Measurements from ENCODE around the gene ATOX1.
"Not testable (repeated sequence)": the region's sequence is repeated elsewhere in the genome, so short reads cannot be mapped to it uniquely, and the experiment has no call there.

The ATOX1 gene

GRCh38 chr5:151708126-151708525 lies 50.3 kb downstream of the ATOX1 start:
- no peak for DNase-seq (ENCODE audit: insufficient read length, low spot score)
- TF ChIP-seq TAF1 (IDR thresholded peaks at IDR 0.05; ENCODE audit: low read depth, low read length) (no peak), POLR2AphosphoS5 (IDR thresholded peaks at IDR 0.05; ENCODE audit: low read depth, low read length) (no peak), SPI1 (IDR thresholded peaks at IDR 0.05; ENCODE audit: low read depth, low read length) (no peak), POU2F2 (IDR thresholded peaks at IDR 0.05; ENCODE audit: low read depth, low read length) (no peak), PAX5 (IDR thresholded peaks at IDR 0.05; ENCODE audit: insufficient read depth, low read length, severe bottlenecking) (no peak), POLR2A (IDR thresholded peaks at IDR 0.05; ENCODE audit: low read depth, low read length) (no peak)
- FAIRE-seq, result no peak

- FAIRE-seq, result no peak
- DNase-seq (ENCODE audit: insufficient read length, low spot score), result no peak
- TF ChIP-seq PAX5 (IDR thresholded peaks at IDR 0.05; ENCODE audit: insufficient read depth, low read length, severe bottlenecking) (no peak), POU2F2 (IDR thresholded peaks at IDR 0.05; ENCODE audit: low read depth, low read length) (no peak), POLR2A (IDR thresholded peaks at IDR 0.05; ENCODE audit: low read depth, low read length) (no peak), TAF1 (IDR thresholded peaks at IDR 0.05; ENCODE audit: low read depth, low read length) (no peak), POLR2AphosphoS5 (IDR thresholded peaks at IDR 0.05; ENCODE audit: low read depth, low read length) (no peak), SPI1 (IDR thresholded peaks at IDR 0.05; ENCODE audit: low read depth, low read length) (no peak)
Observed at GRCh38 chr5:151707567-151707966, 50.9 kb downstream of the ATOX1 start.

- FAIRE-seq, result no peak
- TF ChIP-seq TAF1 (IDR thresholded peaks at IDR 0.05; ENCODE audit: low read depth, low read length) (no peak), SPI1 (IDR thresholded peaks at IDR 0.05; ENCODE audit: low read depth, low read length) (no peak), POLR2A (IDR thresholded peaks at IDR 0.05; ENCODE audit: low read depth, low read length) (no peak), PAX5 (IDR thresholded peaks at IDR 0.05; ENCODE audit: insufficient read depth, low read length, severe bottlenecking) (no peak), POU2F2 (IDR thresholded peaks at IDR 0.05; ENCODE audit: low read depth, low read length) (no peak), POLR2AphosphoS5 (IDR thresholded peaks at IDR 0.05; ENCODE audit: low read depth, low read length) (no peak)
- DNase-seq (ENCODE audit: insufficient read length, low spot score), result no peak
Observed at GRCh38 chr5:151706906-151707305, 51.5 kb downstream of the ATOX1 start.

- FAIRE-seq (no peak), DNase-seq (ENCODE audit: insufficient read length, low spot score) (no peak)
- TF ChIP-seq POLR2AphosphoS5 (IDR thresholded peaks at IDR 0.05; ENCODE audit: low read depth, low read length), result no peak
- no peak for TF ChIP-seq SPI1 (IDR thresholded peaks at IDR 0.05; ENCODE audit: low read depth, low read length)
- no peak for TF ChIP-seq PAX5 (IDR thresholded peaks at IDR 0.05; ENCODE audit: insufficient read depth, low read length, severe bottlenecking)
- no peak for TF ChIP-seq POU2F2 (IDR thresholded peaks at IDR 0.05; ENCODE audit: low read depth, low read length)
- no peak for TF ChIP-seq TAF1 (IDR thresholded peaks at IDR 0.05; ENCODE audit: low read depth, low read length)
- no peak for TF ChIP-seq POLR2A (IDR thresholded peaks at IDR 0.05; ENCODE audit: low read depth, low read length)
Observed at GRCh38 chr5:151703780-151704179, 54.7 kb downstream of the ATOX1 start.

GRCh38 chr5:151703227-151703626 lies 55.2 kb downstream of the ATOX1 start:
- TF ChIP-seq POU2F2 (IDR thresholded peaks at IDR 0.05; ENCODE audit: low read depth, low read length), result peak; percentile 81; the same call in 1 of the 2 replicates
- no peak for TF ChIP-seq POLR2A (IDR thresholded peaks at IDR 0.05; ENCODE audit: low read depth, low read length)
- no peak for TF ChIP-seq PAX5 (IDR thresholded peaks at IDR 0.05; ENCODE audit: insufficient read depth, low read length, severe bottlenecking)
- peak; percentile 84 for FAIRE-seq
- no peak for DNase-seq (ENCODE audit: insufficient read length, low spot score)

GRCh38 chr5:151700820-151701219 lies 57.6 kb downstream of the ATOX1 start:
- TF ChIP-seq POLR2A (IDR thresholded peaks at IDR 0.05; ENCODE audit: low read depth, low read length) (no peak), PAX5 (IDR thresholded peaks at IDR 0.05; ENCODE audit: insufficient read depth, low read length, severe bottlenecking) (peak; percentile 92), POLR2AphosphoS5 (IDR thresholded peaks at IDR 0.05; ENCODE audit: low read depth, low read length) (no peak), SPI1 (IDR thresholded peaks at IDR 0.05; ENCODE audit: low read depth, low read length) (no peak), POU2F2 (IDR thresholded peaks at IDR 0.05; ENCODE audit: low read depth, low read length) (no peak)
- FAIRE-seq (peak; percentile 86), DNase-seq (ENCODE audit: insufficient read length, low spot score) (no peak)

GRCh38 chr5:151700296-151700695 lies 58.1 kb downstream of the ATOX1 start:
- DNase-seq (ENCODE audit: insufficient read length, low spot score) (no peak), FAIRE-seq (peak; percentile 77)
- TF ChIP-seq SPI1 (IDR thresholded peaks at IDR 0.05; ENCODE audit: low read depth, low read length) (no peak), POU2F2 (IDR thresholded peaks at IDR 0.05; ENCODE audit: low read depth, low read length) (no peak), POLR2A (IDR thresholded peaks at IDR 0.05; ENCODE audit: low read depth, low read length) (no peak), POLR2AphosphoS5 (IDR thresholded peaks at IDR 0.05; ENCODE audit: low read depth, low read length) (no peak), TAF1 (IDR thresholded peaks at IDR 0.05; ENCODE audit: low read depth, low read length) (no peak), PAX5 (IDR thresholded peaks at IDR 0.05; ENCODE audit: insufficient read depth, low read length, severe bottlenecking) (no peak)

GRCh38 chr5:151699071-151699901 lies 59.1 kb downstream of the ATOX1 start:
- FAIRE-seq (peak; percentile 28), DNase-seq (ENCODE audit: insufficient read length, low spot score) (no peak)
- TF ChIP-seq PAX5 (IDR thresholded peaks at IDR 0.05; ENCODE audit: insufficient read depth, low read length, severe bottlenecking) (no peak), TAF1 (IDR thresholded peaks at IDR 0.05; ENCODE audit: low read depth, low read length) (no peak), POLR2AphosphoS5 (IDR thresholded peaks at IDR 0.05; ENCODE audit: low read depth, low read length) (no peak)

- DNase-seq (ENCODE audit: insufficient read length, low spot score); FAIRE-seq: not testable (repeated sequence)
Observed at GRCh38 chr5:151698081-151698480, 60.4 kb downstream of the ATOX1 start.

DNA sequence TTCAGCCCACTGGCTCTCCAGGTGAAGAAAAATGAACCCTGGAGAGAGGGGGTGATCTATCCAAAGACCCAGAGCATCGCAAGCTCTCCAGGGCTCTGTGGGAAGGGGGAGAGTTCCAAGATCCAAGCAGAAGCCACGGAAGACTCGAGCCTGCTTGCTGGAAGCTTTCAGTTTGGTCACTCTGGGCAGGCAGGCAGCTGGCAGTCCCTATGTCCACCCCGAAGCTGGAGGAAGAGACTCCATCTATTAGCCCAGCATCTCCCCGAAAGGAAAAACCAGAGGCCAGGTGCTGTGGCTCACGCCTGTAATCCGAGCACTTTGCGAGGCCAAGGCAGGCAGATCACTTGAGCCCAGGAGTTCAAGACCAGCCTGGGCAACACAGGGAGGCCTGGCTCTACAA lies 61.0 kb downstream of the ATOX1 start:
- FAIRE-seq (no peak), DNase-seq (ENCODE audit: insufficient read length, low spot score) (no peak)
- TF ChIP-seq PAX5 (IDR thresholded peaks at IDR 0.05; ENCODE audit: insufficient read depth, low read length, severe bottlenecking) (no peak), POLR2A (IDR thresholded peaks at IDR 0.05; ENCODE audit: low read depth, low read length) (no peak), POU2F2 (IDR thresholded peaks at IDR 0.05; ENCODE audit: low read depth, low read length) (no peak), POLR2AphosphoS5 (IDR thresholded peaks at IDR 0.05; ENCODE audit: low read depth, low read length) (no peak), TAF1 (IDR thresholded peaks at IDR 0.05; ENCODE audit: low read depth, low read length) (no peak), SPI1 (IDR thresholded peaks at IDR 0.05; ENCODE audit: low read depth, low read length) (no peak)
